ENCODE results near the gene FRAS1.

The FRAS1 gene

GRCh38 chr4:78092850-78093249 lies 35.7 kb downstream of the FRAS1 start:
- TF ChIP-seq CTCF (IDR thresholded peaks at IDR 0.05), result no peak
- peaks cover 36% of the 10 kb centered on the region for H3K9me3 Mint-ChIP-seq
- H3K27me3 Mint-ChIP-seq (ENCODE audit: low read depth, poor library complexity), result no peaks in the 10 kb centered on the region
- H3K27ac Mint-ChIP-seq, result no peak overlapping the region
- H3K4me3 Mint-ChIP-seq, result no peak overlapping the region
- peaks cover 5% of the 10 kb centered on the region for H3K4me1 Mint-ChIP-seq
- H3K36me3 Mint-ChIP-seq (ENCODE audit: low read depth), result peaks cover 46% of the 10 kb centered on the region
- no peak for DNase-seq

GRCh38 chr4:78095081-78095480 lies 38.0 kb downstream of the FRAS1 start:
- DNase-seq, result no peak
- no peaks in the 10 kb centered on the region for H3K27me3 Mint-ChIP-seq (ENCODE audit: low read depth, poor library complexity)
- TF ChIP-seq CTCF (IDR thresholded peaks at IDR 0.05), result no peak
- H3K36me3 Mint-ChIP-seq (ENCODE audit: low read depth), result peaks cover 46% of the 10 kb centered on the region
- peaks cover 11% of the 10 kb centered on the region for H3K4me1 Mint-ChIP-seq
- H3K4me3 Mint-ChIP-seq, result no peak overlapping the region
- no peak overlapping the region for H3K27ac Mint-ChIP-seq
- H3K9me3 Mint-ChIP-seq, result peaks cover 36% of the 10 kb centered on the region

GRCh38 chr4:78099058-78099457 lies 41.9 kb downstream of the FRAS1 start:
- peaks cover 13% of the 10 kb centered on the region for H3K4me1 Mint-ChIP-seq
- peaks cover 38% of the 10 kb centered on the region for H3K36me3 Mint-ChIP-seq (ENCODE audit: low read depth)
- TF ChIP-seq CTCF (IDR thresholded peaks at IDR 0.05), result no peak
- no peak overlapping the region for H3K27ac Mint-ChIP-seq
- DNase-seq, result no peak
- H3K9me3 Mint-ChIP-seq, result peaks cover 34% of the 10 kb centered on the region
- peaks cover 4% of the 10 kb centered on the region for H3K27me3 Mint-ChIP-seq (ENCODE audit: low read depth, poor library complexity)
- H3K4me3 Mint-ChIP-seq, result no peak overlapping the region

GRCh38 chr4:78100060-78100459 lies 42.9 kb downstream of the FRAS1 start:
- H3K4me1 Mint-ChIP-seq, result peaks cover 13% of the 10 kb centered on the region

GRCh38 chr4:78119698-78120097 lies 62.6 kb downstream of the FRAS1 start:
- H3K9me3 Mint-ChIP-seq, result peaks cover 62% of the 10 kb centered on the region
- no peaks in the 10 kb centered on the region for H3K27me3 Mint-ChIP-seq (ENCODE audit: low read depth, poor library complexity)
- DNase-seq, result no peak
- H3K36me3 Mint-ChIP-seq (ENCODE audit: low read depth), result peaks cover 48% of the 10 kb centered on the region
- H3K4me1 Mint-ChIP-seq, result no peaks in the 10 kb centered on the region
- H3K27ac Mint-ChIP-seq, result no peak overlapping the region
- no peak for TF ChIP-seq CTCF (IDR thresholded peaks at IDR 0.05)
- no peak overlapping the region for H3K4me3 Mint-ChIP-seq

More at GRCh38 chr4:78100060-78100459, 42.9 kb downstream of the FRAS1 start:
- H3K27me3 Mint-ChIP-seq (ENCODE audit: low read depth, poor library complexity), result peaks cover 4% of the 10 kb centered on the region
- no peak for DNase-seq
- no peak overlapping the region for H3K4me3 Mint-ChIP-seq
- no peak for TF ChIP-seq CTCF (IDR thresholded peaks at IDR 0.05)
- peak overlapping the region; percentile 88 for H3K27ac Mint-ChIP-seq
- peaks cover 41% of the 10 kb centered on the region for H3K9me3 Mint-ChIP-seq
- peaks cover 48% of the 10 kb centered on the region for H3K36me3 Mint-ChIP-seq (ENCODE audit: low read depth)

- no peaks in the 10 kb centered on the region for H3K27me3 Mint-ChIP-seq (ENCODE audit: low read depth, poor library complexity)
- peaks cover 48% of the 10 kb centered on the region for H3K36me3 Mint-ChIP-seq (ENCODE audit: low read depth)
- no peak for DNase-seq
These were observed 63.2 kb downstream of the FRAS1 start for GRCh38 chr4:78120144-78120880.

More at GRCh38 chr4:78120144-78120880, 63.2 kb downstream of the FRAS1 start:
- Mint-ChIP-seq H3K4me3 (no peak overlapping the region), H3K9me3 (peaks cover 56% of the 10 kb centered on the region), H3K27ac (peak overlapping the region; percentile 55), H3K4me1 (peaks cover 3% of the 10 kb centered on the region)
- no peak for TF ChIP-seq CTCF (IDR thresholded peaks at IDR 0.05)
